ENCODE data around the gene MYL12B.
"Not testable (repeated sequence)": the region's sequence is repeated elsewhere in the genome, so short reads cannot be mapped to it uniquely, and the experiment has no call there.

The MYL12B gene

DNA sequence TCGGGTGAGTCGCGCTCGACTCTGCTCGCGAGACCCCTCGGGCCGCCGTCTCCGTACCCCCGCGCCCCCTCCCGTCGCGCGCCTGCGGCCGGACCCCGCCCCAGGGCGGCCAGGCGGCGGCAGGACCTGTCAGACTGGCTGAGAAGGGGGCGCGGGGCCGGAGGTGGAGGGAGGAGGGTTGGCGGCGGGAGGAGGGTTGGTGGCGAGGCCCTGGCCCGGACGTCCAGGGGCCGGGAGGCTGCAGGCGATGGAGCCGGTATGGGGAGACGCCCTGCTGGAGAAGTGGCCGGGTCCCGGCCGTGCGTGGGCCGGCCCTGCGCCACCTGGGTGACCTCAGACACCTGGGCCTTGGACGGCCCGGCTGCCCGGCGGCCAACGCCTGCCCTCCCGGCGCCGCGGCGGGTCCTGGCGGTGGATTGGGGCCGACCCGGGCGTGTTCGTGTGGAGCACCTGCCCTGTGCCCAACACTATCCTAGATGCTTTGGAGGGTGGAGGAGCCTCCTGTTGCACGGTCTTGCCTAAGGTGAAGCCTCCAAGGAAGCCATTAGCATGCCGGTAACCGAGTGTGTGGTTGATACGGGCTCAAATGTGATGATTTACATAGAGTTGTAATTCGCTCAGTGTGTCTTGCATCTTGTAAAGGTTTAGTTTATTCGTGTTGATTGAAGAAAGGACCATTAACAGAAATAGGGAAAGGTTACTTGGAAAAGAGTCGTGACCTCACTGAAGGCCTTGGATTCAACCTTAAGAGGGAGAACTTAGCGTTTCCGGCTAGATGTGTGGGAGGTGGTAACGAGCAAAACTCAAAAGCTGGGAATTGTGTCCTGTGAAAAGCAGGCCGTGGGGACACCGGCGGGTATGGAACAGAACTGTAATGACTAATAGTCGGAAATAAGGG is 550 bp downstream of the MYL12B start:
- no peak for DNase-seq (ENCODE audit: low spot score)

DNA sequence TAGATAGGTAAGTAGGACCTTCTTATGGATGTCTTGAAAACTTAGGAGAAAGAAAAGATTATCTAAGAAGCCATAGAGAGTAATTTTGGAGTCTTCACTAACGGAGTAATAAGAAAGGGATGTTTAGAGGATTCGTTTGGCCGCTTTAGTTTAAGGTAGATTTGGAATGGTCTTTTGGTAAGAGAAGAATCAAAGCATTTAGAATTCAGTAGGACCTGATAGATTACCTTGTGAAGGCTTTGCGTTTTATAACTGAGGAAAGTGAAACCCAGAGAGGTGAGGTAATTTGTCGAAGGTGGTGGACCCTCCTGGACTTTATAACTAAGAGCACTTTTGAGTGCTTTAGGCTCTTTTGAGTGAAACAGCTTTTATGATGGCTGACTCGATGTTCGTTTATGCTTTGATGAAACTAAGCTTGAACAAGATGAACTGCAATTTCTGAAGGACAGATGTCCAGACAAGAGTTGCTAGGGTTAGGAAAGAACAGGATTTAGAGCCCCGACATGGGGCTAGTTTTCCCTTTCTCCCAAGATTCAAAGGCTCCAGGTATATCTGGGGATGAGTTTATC is 1.3 kb downstream of the MYL12B start:
- no peak for DNase-seq (ENCODE audit: low spot score)

DNA sequence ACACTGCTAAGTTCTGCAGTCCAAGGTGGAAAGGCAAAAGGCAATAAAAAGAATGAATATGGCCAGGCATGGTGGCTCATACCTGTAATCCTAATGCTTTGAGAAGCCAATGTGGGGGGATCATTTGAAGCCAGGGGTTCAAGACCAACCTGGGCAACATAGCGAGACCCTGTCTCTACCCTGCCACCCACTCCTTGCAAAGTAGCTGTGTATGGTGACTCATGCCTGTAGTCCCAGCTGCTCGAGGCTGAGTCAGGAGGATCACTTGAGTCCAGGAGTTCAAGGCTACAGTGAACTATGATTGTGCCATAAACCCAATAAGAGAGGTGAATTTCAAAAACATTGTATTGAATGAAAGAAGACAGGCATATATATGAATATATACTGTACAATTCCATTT is 2.4 kb downstream of the MYL12B start:
- DNase-seq (ENCODE audit: low spot score): no peak

DNA sequence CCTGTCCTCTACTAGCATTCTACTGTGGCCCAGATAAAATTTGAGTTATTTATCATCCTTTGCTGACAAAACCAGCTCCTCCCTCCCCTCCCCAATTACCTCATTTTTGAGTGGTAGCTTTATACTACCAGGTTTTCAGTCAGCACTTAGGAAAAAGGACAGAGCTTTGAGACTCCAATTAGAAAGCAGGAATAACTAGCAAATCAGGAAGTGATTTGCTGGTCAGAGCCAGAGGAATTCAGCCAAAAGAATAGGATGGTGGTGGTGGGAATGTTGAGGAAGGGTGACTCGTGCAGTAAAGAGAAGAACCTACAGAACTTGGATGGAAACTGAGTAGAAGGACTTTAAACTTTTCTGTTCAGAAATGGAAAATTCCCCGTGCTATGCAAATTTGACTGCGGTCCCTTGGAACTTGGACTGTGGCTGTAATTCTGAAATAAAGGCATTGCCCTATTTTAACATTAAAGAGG is 3.7 kb downstream of the MYL12B start:
- DNase-seq (ENCODE audit: low spot score): no peak

DNA sequence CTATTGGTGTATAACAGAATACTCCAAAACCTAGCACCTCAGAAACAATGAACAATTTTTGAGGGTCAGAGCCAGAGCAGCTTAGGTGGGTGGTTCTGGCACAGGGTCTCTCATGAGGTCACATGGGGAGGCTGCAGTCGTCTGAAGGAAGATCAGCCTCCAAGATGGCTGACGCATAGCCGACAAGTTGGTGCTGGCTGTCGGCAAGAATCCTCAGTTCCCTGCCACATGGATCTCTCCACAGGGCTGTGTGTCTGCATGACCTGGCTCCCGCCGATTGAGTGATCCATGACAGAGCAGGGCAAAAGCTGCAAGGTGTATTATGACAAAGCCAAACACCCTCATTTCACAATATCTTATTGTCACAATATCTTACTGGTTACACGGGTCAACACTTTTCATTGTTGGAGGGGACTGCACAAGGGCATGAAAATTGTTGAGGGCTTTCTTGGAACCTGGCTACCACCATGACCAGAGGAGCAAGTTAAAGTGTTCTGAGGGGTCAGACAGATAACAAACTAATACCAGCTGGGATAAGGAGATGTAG is 4.2 kb downstream of the MYL12B start:
- DNase-seq (ENCODE audit: low spot score): no peak

DNA sequence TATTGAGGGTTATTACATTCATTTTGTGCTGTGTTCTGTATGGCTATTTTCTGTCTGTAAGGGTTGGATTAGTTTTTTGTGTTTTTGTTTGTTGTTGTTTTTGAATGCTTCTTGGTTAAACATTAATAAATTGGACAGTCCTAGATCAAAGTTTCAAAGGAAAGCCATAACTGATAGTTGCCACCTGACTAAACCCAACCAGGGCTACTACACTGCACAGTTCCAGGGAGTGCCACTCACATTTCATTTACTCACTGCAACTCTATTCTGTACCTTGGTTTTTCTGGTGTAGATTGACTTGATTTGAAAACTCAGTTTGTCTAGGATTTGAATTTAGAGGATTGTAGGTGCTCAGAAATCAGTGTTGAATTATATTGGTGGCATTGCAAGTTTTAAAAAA is 6.4 kb downstream of the MYL12B start:
- no peak for DNase-seq (ENCODE audit: low spot score)

DNA sequence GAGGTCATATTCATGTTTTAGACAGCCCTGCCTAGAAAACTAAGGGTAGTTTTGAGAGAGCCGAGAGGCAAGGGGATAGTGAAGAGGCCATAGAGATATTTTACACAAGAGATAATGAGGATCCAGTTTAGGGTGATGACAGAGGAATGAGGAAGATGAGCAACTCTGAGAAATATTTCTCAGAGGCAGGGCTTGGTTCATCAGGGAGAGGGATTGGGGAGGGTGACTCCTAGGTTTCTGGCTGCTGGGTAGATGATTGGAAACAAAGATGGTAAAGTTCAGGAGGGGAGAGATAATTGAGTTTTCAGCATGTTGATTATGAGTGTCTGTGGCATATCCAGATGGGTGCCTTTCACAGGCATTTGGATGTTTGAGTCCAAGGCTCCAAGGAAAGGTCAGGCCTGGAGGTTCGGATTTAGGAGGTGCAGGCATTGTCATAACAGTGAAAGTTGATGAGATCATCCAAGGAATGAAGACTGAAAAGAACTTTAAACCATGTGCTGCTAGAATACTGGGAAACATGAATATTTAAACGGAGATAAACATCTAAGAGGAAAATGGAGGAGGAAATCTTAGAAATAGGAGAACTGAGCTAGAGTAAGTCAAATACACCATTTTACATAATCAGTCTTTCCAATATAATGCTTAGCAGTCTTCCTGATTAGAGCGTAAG is 7.4 kb downstream of the MYL12B start:
- DNase-seq (ENCODE audit: low spot score): no peak

DNA sequence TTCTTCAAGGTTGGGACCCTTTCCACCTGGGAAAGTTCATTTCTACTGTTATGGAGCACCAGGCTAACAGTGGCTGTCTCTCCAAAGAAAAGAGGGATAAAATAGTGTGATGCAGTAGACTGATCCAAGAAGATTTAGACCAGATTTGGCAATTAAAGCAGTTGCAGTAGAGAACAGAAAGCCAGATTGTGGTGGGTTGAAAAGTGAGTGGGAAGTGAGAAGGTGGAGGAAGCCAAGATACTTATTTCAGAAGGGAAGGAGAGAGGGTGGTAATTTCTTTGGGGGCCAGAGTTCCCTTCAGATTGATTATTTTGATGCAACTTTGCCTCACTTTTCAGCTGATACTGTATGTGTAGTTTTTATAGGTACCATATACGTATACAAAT is 8.0 kb downstream of the MYL12B start:
- no peak for DNase-seq (ENCODE audit: low spot score)

DNA sequence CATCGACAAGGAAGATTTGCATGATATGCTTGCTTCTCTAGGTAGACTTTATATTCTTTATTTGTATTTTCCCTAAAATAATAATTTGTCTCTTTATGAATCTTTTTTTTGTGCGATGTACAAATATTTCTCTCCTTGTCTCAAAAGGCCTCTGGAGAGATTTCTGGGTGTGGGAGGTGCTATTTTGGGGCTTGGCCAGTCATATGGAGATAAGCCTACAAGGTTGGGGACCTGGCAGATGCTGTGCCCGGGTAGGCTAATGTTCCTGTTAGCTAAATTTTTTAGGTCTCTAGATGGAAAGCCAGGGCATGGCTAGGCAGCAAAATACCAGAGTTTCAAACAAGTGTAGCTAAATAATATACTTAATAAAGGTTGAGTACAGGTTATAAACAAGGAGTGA is 11.1 kb downstream of the MYL12B start:
- DNase-seq (ENCODE audit: low spot score): no peak

DNA sequence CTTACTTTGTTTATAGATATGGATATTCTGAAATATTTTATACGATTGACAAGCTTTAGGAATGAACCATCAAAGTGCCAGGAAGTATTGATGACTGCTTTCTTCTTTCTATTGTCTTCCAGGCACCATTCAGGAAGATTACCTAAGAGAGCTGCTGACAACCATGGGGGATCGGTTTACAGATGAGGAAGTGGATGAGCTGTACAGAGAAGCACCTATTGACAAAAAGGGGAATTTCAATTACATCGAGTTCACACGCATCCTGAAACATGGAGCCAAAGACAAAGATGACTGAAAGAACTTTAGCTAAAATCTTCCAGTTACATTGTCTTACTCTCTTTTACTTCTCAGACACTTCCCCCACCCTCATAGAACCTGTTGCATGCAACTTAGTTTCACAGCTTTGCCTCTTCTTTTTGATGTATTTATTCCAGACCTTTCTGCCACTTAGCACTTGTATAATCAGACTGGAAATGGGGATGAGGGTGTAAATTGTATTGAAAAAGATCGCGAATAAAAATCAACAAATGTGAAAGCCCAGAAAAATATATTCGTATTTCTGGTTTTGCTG is 15.8 kb downstream of the MYL12B start:
- not testable (repeated sequence) for DNase-seq (ENCODE audit: low spot score)

DNA sequence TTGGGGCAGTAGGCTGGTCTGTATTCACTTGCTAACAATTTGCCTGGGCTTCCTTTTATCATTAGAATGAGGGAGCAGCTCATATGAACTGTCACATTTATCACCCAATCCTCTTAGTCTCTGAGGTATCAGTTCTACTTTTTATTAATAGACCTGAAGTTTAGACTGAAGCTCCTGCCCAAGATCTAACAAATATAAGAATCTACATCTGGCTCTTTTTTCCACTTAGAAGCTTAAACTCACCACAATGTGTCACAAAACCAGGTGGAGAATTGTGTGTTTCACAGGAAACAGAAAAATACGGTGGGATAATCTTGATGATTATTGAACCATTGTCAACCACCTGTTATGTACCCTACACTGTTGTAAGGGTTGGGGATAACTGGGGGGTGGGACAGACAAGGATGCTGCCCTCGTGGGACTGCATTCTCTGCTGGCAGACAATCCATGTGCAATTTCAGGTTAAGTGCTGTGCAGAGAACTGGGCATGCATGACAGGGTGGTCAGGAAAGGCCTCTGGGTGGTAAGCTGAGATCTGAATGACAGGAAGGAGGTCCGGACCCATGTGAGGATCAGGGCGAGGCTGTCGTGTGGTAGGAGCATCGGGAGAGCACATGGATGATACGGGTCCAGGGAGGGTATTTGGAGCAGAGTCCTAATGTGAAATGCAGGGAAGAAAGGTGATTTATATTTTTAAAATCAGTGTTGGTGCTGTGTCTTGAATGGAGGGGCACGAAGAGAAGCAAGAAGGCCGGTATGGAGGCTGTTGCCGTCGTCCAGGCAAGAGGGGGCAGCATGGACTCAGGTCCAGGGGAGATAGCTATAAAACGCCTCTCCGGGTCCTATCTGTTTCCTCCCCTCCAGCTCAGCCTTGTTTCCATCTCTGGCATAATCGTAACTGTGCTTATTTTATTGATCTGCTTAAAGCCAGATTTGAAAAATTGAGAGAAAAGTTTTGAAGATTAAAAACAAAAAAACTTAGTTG is 17.6 kb downstream of the MYL12B start:
- no peak for DNase-seq (ENCODE audit: low spot score)

DNA sequence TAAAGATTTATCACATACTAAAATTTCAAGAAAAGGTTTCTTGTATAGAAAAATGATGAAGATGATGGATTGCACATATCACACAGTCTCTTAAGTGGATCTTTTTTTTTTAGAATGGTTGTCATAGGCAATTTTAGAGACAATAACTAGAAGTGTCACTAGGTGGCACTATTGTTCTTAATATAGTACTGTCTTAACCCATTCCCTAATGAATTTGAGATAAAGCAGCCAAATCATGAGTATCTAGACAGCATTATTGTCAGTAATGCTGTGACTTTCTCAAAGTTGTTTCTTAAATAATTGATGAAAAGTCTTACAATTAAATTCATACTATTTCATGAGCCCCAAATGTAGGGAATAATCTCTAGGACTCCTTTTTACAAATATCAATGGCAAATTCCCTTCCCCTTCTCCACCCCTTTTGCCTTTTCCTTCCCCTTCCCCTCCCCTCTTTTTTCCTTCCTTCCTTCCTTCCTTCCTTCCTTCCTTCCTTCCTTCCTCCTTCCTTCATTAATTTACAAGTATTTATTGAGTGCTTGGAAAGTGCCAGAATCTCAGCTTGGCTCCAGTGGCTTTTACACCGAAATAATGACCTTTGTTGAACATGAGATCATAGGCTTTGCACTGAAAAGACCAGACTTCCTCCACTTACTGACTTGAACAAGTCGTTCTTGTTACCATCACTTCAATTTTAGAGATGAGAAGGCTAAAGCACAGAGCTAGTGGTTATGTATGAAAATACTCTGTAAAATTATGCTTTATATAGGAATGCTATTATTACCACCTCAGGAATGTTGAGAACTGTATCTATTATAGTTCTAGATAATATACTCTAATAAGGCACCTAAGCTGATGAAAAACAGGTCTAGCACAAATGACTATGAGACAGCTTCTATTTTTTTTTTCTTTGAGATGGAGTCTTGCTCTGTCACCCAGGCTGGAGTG is 19.8 kb downstream of the MYL12B start:
- DNase-seq (ENCODE audit: low spot score): peak; percentile 93

DNA sequence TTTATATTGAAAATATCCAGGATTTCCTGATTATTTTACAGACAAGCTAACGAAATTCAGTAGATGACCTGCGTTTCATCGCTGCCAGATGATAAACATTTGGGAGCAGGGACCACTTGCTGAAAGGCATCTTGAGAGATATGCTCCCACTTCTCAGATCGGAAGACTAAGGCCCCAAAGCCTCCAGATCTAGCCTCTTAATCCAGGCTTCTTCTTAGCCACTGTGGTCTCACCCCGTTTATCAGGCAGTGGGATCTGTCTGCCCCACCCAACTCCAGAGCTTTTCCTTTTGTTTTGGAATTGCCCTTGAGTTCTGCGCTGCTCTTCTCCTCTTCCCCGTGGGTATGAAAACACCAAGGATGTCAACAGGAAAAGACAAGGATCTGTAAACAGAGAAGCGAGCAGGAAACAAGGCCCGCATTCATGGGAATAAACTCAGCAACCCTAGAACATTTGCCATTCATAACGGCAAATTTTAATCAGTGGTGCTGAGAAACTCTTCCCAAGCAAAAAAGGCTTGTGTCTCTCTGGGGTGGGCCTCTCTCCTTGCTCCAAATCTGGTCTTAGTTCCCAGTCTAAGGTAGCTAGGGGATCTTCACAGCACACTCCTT is 21.4 kb downstream of the MYL12B start:
- no peak for DNase-seq (ENCODE audit: low spot score)

DNA sequence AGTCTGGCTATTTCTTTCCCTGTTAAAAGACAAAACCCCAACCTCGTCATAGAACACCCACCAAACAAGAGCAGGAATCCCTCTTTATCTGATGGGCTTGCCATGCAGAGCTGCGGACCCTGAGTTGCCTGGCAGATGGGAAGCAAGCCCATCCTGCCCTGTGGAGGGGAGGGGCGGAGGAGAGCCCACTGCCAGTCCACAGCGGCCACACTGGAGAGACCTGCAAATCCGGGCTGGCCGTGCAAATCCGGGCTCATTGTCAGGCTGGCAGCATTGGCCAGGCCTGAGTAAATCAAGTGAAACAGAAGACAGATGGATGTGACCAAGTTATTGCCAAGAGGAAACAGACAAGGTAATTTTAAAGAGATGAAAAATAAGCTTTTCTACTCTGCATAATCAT is 22.0 kb downstream of the MYL12B start:
- no peak for DNase-seq (ENCODE audit: low spot score)

DNA sequence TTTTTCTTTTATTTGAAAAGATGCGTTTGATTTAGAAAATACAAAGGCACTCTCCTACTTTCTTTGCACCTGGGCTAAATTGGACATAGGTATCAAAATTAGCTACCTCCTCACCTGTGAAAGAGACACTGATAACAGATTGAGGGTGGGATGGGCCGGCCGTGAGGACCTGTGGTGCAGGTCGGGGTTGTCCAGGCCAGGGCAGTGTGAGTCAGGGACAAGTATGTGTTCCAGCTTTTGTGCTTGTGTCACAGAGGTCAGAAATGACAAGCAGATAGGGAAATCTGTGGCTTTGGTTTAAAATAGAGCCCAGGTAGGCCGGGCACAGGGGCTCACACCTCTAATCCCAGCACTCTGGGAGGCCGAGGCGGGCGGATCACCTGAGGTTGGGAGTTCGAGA is 22.6 kb downstream of the MYL12B start:
- DNase-seq (ENCODE audit: low spot score): no peak

DNA sequence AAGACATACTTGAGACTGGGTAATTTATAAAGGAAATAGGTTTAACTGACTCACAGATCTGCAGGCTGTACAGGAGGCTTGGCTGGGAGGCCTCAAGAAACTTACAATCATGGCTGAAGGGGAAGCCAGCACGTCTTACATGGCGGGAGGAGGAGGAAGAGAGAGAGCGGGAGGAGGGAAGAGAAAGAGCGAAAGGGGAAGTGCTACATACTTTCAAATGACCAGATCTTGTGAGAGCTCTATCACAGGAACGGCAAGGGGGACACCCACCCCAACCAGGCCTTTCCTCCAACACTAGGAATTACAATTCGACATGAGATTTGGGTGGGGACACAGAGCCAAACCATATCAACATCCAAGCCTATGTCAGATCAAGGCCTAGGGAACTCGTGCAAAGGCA is 24.2 kb downstream of the MYL12B start:
- no peak for DNase-seq (ENCODE audit: low spot score)

DNA sequence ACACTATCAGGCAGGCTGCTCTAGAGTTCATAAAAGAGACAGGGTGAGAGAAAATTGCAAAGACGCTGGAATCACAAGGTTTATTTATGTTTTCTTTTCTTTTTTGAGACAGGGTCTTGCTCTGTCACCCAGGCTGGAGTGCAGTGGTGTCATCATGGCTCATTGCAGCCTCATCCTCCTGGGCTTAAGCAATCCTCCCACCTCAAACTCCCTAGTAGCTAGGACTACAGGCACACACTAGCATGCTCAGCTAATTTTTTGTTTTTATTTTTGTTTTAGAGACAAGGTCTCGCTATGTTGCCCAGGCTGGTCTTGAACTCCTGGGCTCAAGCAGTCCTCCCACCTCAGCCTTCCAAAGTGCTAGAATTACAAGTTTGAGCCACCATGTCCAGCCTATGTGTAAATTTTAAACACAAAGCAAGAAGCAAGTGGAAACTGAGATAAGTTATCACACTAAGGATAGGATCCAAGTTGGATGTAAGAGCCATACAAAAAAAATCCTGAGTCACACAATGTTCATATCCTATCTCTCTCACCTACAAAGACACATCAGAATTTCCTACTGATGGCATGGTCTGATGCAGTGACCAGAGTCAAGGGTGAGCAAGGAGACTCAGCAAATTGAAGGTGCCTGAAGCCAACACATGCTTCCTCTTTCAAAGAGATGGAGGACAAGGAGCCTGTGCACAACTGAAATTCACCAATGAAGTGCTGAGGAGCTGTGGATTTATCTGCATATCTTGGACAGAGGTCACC is 31.4 kb downstream of the MYL12B start:
- no peak for DNase-seq (ENCODE audit: low spot score)

DNA sequence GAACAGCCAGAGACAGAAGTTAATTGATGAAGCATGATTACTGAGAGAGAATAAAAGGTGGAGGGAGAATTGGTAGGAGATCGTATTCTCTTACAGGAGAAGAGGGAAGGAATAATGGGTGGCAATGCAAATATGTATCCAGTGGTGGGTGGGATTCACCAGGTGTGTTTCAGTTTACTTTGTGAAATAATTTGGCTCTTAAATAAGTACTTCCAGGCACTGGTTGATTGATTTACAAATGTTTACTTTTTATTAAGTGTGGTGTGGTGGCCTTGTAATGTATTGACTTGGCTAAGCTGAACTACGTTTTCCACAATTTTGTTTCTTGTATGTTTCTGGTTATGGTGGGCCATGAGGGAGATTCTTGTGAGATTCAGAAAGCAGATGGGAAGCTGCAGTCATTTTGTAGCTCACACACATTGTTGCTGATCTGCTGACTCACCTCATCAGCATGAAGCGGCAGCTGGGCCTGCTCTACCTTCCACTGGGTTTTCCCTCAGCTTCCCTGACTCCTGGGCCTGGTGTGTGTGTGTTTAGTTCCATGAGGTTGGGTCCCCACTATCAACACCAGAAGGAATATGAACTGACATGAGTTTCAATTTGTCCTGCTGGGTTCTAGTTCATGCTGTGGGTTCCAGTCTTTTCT is 32.6 kb downstream of the MYL12B start:
- no peak for DNase-seq (ENCODE audit: low spot score)

Data from kidney capillary endothelial cell (primary cell).